ENCODE results near the gene SLC23A2.

- TF ChIP-seq CTCF (IDR thresholded peaks at IDR 0.05) (no peak), POLR2AphosphoS5 (IDR thresholded peaks at IDR 0.05) (no peak), POLR2A (IDR thresholded peaks at IDR 0.05) (no peak), EP300 (IDR thresholded peaks at IDR 0.05) (no peak)
These were observed 41.7 kb downstream of the SLC23A2 start for GRCh38 chr20:4959592-4959991.

All from sigmoid colon (tissue), 4 donors.